Umbilical cord (tissue), 2 donors: Measurements from ENCODE around the gene TRIM17. TPM values are rescaled to one million over a fixed set of nuclear protein-coding genes. Genes with fewer than 3 reads are reported as not detected.

Source experiments
- DNase-seq: peaks from one replicate; pipeline ENCODE4 v3.0.0-alpha.2; 2015; ENCODE audit warnings: low spot score
- total RNA-seq: library from RNA; depleted of rRNA; stranded (reverse); fragments of >200 nt; gene quantifications from one replicate; pipeline ENCODE4 v1.2.3, GENCODE V29; 2014; ENCODE audit warnings: low replicate concordance; ENCODE audit not compliant: insufficient read depth

TRIM17 gene
- total RNA-seq, 1 donor from 2014 or later: not detected

- DNase-seq: peak; percentile 32
Observed at GRCh38 chr1:228417483-228418203, 982 bp upstream of the TRIM17 start.

- no peak for DNase-seq
Observed at GRCh38 chr1:228417061-228417460, 400 bp upstream of the TRIM17 start.

- DNase-seq: no peak
Observed at GRCh38 chr1:228415853-228416216, 826 bp downstream of the TRIM17 start.

- DNase-seq: peak; percentile 16
Observed at GRCh38 chr1:228415221-228415620, 1.4 kb downstream of the TRIM17 start.

GRCh38 chr1:228414511-228415211, 2.0 kb downstream of the TRIM17 start:
- no peak for DNase-seq

- DNase-seq: no peak
Observed at GRCh38 chr1:228413241-228414010, 3.2 kb downstream of the TRIM17 start.

- no peak for DNase-seq
Observed at GRCh38 chr1:228411548-228412430, 4.9 kb downstream of the TRIM17 start.

- no peak for DNase-seq
Observed at GRCh38 chr1:228411121-228411520, 5.5 kb downstream of the TRIM17 start.

- DNase-seq: no peak
Observed at GRCh38 chr1:228410671-228411070, 6.0 kb downstream of the TRIM17 start.

GRCh38 chr1:228410015-228410414, 6.6 kb downstream of the TRIM17 start:
- peak; percentile 19 for DNase-seq

- DNase-seq: no peak
Observed at GRCh38 chr1:228408869-228409805, 7.5 kb downstream of the TRIM17 start.

GRCh38 chr1:228408041-228408868, 8.4 kb downstream of the TRIM17 start:
- no peak for DNase-seq

- DNase-seq: no peak
Observed at GRCh38 chr1:228407106-228408040, 9.3 kb downstream of the TRIM17 start.

GRCh38 chr1:228405979-228406228, 10.8 kb downstream of the TRIM17 start:
- no peak for DNase-seq

GRCh38 chr1:228405200-228405978, 11.3 kb downstream of the TRIM17 start:
- DNase-seq: no peak

- DNase-seq: no peak
Observed at GRCh38 chr1:228404107-228404720, 12.4 kb downstream of the TRIM17 start.

GRCh38 chr1:228403231-228403631, 13.4 kb downstream of the TRIM17 start:
- DNase-seq: no peak
